SW 1271 (cell line): ENCODE results near the gene WDR88.
"Not testable (repeated sequence)": the region's sequence is repeated elsewhere in the genome, so short reads cannot be mapped to it uniquely, and the experiment has no call there.

Source experiments
- DNase-seq, 2 experiments: peaks; one replicate each; lab custom pipeline; 2025; lab: John Stamatoyannopoulos, UW

The WDR88 gene

GRCh38 chr19:33132021-33132420 is at the start of gene WDR88:
WDR88 (plus strand) TSS chr19:33132114; CDS start chr19:33132170, 56 bp downstream.
- no peak for DNase-seq

GRCh38 chr19:33085570-33086128 is 46.3 kb upstream of the WDR88 start:
- DNase-seq = no peak

- no peak for DNase-seq
Measured at GRCh38 chr19:33086955-33087354, 45.0 kb upstream of the WDR88 start.

GRCh38 chr19:33089010-33089409 is 42.9 kb upstream of the WDR88 start:
- no peak for DNase-seq

GRCh38 chr19:33090179-33090578 is 41.7 kb upstream of the WDR88 start:
- DNase-seq = no peak

- no peak for DNase-seq
Measured at GRCh38 chr19:33093420-33094210, 38.3 kb upstream of the WDR88 start.

GRCh38 chr19:33094436-33095067 is 37.4 kb upstream of the WDR88 start:
- no peak for DNase-seq

GRCh38 chr19:33096005-33096404 is 35.9 kb upstream of the WDR88 start:
- no peak for DNase-seq

- no peak for DNase-seq
Measured at GRCh38 chr19:33098055-33098534, 33.8 kb upstream of the WDR88 start.

GRCh38 chr19:33100894-33101644 is 30.8 kb upstream of the WDR88 start:
- DNase-seq = no peak

- no peak for DNase-seq
Measured at GRCh38 chr19:33102893-33103292, 29.0 kb upstream of the WDR88 start.

- no peak for DNase-seq
Measured at GRCh38 chr19:33108161-33108560, 23.8 kb upstream of the WDR88 start.

- DNase-seq = no peak
Measured at GRCh38 chr19:33110137-33110910, 21.6 kb upstream of the WDR88 start.

GRCh38 chr19:33111587-33111986 is 20.3 kb upstream of the WDR88 start:
- DNase-seq = no peak

- DNase-seq = no peak
Measured at GRCh38 chr19:33114312-33114711, 17.6 kb upstream of the WDR88 start.

GRCh38 chr19:33117501-33117900 is 14.4 kb upstream of the WDR88 start:
- no peak for DNase-seq

GRCh38 chr19:33118643-33119042 is 13.3 kb upstream of the WDR88 start:
- no peak for DNase-seq

GRCh38 chr19:33124207-33125098 is 7.5 kb upstream of the WDR88 start:
- no peak for DNase-seq

GRCh38 chr19:33125929-33126388 is 6.0 kb upstream of the WDR88 start:
- DNase-seq = peak in 1 of 2 experiments; percentile 41

GRCh38 chr19:33126712-33127111 is 5.2 kb upstream of the WDR88 start:
- not testable (repeated sequence) for DNase-seq
